ENCODE results near the gene TRPM3.

TRPM3 gene
- long read RNA-seq, partial matches to known transcripts, result 0 of 3 reads
- long read RNA-seq, other reads (novel, unspliced or antisense), result 3 of 3 reads

GRCh38 chr9:71121275-71122021, at the start of gene TRPM3:
TRPM3 (minus strand) TSS chr9:71121621; CDS start chr9:71121354, 267 bp downstream.
- H3K27ac ChIP-seq (replicated peaks), result no peak within 1 kb of the TSS
- no peak for DNase-seq (ENCODE audit: low read depth in 1 of 2, low spot score in 1 of 2)
- TF ChIP-seq, protein P1, sequence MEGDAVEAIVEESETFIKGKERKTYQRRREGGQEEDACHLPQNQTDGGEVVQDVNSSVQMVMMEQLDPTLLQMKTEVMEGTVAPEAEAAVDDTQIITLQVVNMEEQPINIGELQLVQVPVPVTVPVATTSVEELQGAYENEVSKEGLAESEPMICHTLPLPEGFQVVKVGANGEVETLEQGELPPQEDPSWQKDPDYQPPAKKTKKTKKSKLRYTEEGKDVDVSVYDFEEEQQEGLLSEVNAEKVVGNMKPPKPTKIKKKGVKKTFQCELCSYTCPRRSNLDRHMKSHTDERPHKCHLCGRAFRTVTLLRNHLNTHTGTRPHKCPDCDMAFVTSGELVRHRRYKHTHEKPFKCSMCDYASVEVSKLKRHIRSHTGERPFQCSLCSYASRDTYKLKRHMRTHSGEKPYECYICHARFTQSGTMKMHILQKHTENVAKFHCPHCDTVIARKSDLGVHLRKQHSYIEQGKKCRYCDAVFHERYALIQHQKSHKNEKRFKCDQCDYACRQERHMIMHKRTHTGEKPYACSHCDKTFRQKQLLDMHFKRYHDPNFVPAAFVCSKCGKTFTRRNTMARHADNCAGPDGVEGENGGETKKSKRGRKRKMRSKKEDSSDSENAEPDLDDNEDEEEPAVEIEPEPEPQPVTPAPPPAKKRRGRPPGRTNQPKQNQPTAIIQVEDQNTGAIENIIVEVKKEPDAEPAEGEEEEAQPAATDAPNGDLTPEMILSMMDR (IDR thresholded peaks at IDR 0.05; ENCODE audit: insufficient read depth, low read length), result no peak
- TF ChIP-seq GABPA (IDR thresholded peaks at IDR 0.05; ENCODE audit: low read depth), result no peak
- TF ChIP-seq, protein P2, sequence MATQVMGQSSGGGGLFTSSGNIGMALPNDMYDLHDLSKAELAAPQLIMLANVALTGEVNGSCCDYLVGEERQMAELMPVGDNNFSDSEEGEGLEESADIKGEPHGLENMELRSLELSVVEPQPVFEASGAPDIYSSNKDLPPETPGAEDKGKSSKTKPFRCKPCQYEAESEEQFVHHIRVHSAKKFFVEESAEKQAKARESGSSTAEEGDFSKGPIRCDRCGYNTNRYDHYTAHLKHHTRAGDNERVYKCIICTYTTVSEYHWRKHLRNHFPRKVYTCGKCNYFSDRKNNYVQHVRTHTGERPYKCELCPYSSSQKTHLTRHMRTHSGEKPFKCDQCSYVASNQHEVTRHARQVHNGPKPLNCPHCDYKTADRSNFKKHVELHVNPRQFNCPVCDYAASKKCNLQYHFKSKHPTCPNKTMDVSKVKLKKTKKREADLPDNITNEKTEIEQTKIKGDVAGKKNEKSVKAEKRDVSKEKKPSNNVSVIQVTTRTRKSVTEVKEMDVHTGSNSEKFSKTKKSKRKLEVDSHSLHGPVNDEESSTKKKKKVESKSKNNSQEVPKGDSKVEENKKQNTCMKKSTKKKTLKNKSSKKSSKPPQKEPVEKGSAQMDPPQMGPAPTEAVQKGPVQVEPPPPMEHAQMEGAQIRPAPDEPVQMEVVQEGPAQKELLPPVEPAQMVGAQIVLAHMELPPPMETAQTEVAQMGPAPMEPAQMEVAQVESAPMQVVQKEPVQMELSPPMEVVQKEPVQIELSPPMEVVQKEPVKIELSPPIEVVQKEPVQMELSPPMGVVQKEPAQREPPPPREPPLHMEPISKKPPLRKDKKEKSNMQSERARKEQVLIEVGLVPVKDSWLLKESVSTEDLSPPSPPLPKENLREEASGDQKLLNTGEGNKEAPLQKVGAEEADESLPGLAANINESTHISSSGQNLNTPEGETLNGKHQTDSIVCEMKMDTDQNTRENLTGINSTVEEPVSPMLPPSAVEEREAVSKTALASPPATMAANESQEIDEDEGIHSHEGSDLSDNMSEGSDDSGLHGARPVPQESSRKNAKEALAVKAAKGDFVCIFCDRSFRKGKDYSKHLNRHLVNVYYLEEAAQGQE (IDR thresholded peaks at IDR 0.05; ENCODE audit: insufficient replicate concordance, low read depth), result no peak
- TF ChIP-seq POLR2AphosphoS5 (IDR thresholded peaks at IDR 0.05; ENCODE audit: low read depth), result no peak
- TF ChIP-seq SPI1 (IDR thresholded peaks at IDR 0.05; ENCODE audit: borderline replicate concordance, low read depth), result no peak
- peaks cover 3% of the 10 kb centered on the region for H3K27me3 ChIP-seq (ENCODE audit: insufficient read depth, poor library complexity, severe bottlenecking)
- H3K4me3 ChIP-seq (replicated peaks; ENCODE audit: insufficient read depth, low read length), result no peak within 1 kb of the TSS

DNA sequence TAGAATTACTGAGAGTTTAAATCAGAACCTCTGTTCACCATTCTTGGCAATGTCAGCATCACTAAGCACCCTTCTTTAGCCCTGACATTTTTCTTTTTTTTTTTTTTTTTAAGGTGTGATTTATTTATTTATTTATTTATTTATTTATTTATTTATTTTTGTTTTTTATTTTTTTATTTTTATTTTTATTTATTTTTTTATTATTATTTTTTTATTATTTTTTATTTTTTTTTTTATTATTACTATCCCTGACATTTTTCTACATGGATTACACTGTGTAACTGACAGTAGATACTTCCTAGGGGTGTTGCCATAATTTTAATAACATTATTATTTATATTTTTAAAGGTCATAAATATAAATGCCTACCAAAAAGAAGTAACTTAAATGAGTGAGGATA, 47.0 kb upstream of the TRPM3 start:
- no peak for DNase-seq (ENCODE audit: low read depth in 1 of 2, low spot score in 1 of 2)
- Histone ChIP-seq H3K27ac (replicated peaks) (no peak overlapping the region), H3K4me3 (replicated peaks; ENCODE audit: insufficient read depth, low read length) (no peak overlapping the region), H3K27me3 (ENCODE audit: insufficient read depth, poor library complexity, severe bottlenecking) (no peaks in the 10 kb centered on the region)
- no peak for TF ChIP-seq GABPA (IDR thresholded peaks at IDR 0.05; ENCODE audit: low read depth)
- TF ChIP-seq POLR2AphosphoS5 (IDR thresholded peaks at IDR 0.05; ENCODE audit: low read depth), result no peak
- TF ChIP-seq, protein P2 (IDR thresholded peaks at IDR 0.05; ENCODE audit: insufficient replicate concordance, low read depth), result no peak
- TF ChIP-seq SPI1 (IDR thresholded peaks at IDR 0.05; ENCODE audit: borderline replicate concordance, low read depth), result no peak
- TF ChIP-seq, protein P1 (IDR thresholded peaks at IDR 0.05; ENCODE audit: insufficient read depth, low read length), result no peak

- DNase-seq (ENCODE audit: low read depth in 1 of 2, low spot score in 1 of 2), result no peak
- TF ChIP-seq, protein P2 (IDR thresholded peaks at IDR 0.05; ENCODE audit: insufficient replicate concordance, low read depth), result no peak
- TF ChIP-seq SPI1 (IDR thresholded peaks at IDR 0.05; ENCODE audit: borderline replicate concordance, low read depth), result no peak
- no peak for TF ChIP-seq POLR2AphosphoS5 (IDR thresholded peaks at IDR 0.05; ENCODE audit: low read depth)
- TF ChIP-seq, protein P1 (IDR thresholded peaks at IDR 0.05; ENCODE audit: insufficient read depth, low read length), result no peak
- no peak for TF ChIP-seq GABPA (IDR thresholded peaks at IDR 0.05; ENCODE audit: low read depth)
- Histone ChIP-seq H3K4me3 (replicated peaks; ENCODE audit: insufficient read depth, low read length) (no peak overlapping the region), H3K27me3 (ENCODE audit: insufficient read depth, poor library complexity, severe bottlenecking) (no peaks in the 10 kb centered on the region), H3K27ac (replicated peaks) (no peak overlapping the region)
Observed at GRCh38 chr9:71162126-71162525, 40.7 kb upstream of the TRPM3 start.
